Parathyroid adenoma (tissue), 2 donors: ENCODE data around the gene ACSBG1.

Source experiments
- H2AFZ ChIP-seq: fragments of 300-600 bp; sonication (generic); one replicate; pipeline ENCODE4 v1.7.0; 2017; ENCODE audit warnings: antibody characterized with exemption, mild to moderate bottlenecking
- H3K27ac ChIP-seq: fragments of 300-600 bp; sonication (generic); one replicate; pipeline ENCODE4 v1.7.0; 2017
- H3K27me3 ChIP-seq: fragments of 300-600 bp; sonication (generic); one replicate; pipeline ENCODE4 v1.7.0; 2017; ENCODE audit warnings: low read length; ENCODE audit not compliant: control insufficient read depth, insufficient read depth
- H3K36me3 ChIP-seq: fragments of 300-600 bp; sonication (generic); one replicate; pipeline ENCODE4 v1.7.0; 2017; ENCODE audit warnings: low read length; ENCODE audit not compliant: control insufficient read depth, insufficient read depth
- H3K4me1 ChIP-seq: fragments of 300-600 bp; sonication (generic); one replicate; pipeline ENCODE4 v1.7.0; 2017; ENCODE audit warnings: control low read depth
- H3K4me2 ChIP-seq: fragments of 300-600 bp; sonication (generic); one replicate; pipeline ENCODE4 v1.7.0; 2017; ENCODE audit warnings: low read length
- H3K4me3 ChIP-seq: fragments of 300-600 bp; sonication (generic); one replicate; pipeline ENCODE4 v1.7.0; 2017; ENCODE audit warnings: low read depth, low read length
- H3K79me2 ChIP-seq: fragments of 300-600 bp; sonication (generic); one replicate; pipeline ENCODE4 v1.7.0; 2017; ENCODE audit warnings: control low read depth
- H3K9ac ChIP-seq: fragments of 300-600 bp; sonication (generic); one replicate; pipeline ENCODE4 v1.7.0; 2017; ENCODE audit warnings: mild to moderate bottlenecking
- H3K9me3 ChIP-seq: fragments of 300-600 bp; sonication (generic); one replicate; pipeline ENCODE4 v1.7.0; 2017; ENCODE audit warnings: low read length; ENCODE audit not compliant: control insufficient read depth
- TF ChIP-seq, protein P1 (sequence below): fragments of 300-600 bp; sonication (generic); IDR thresholded peaks from one replicate; pipeline ENCODE4 v1.7.0; 2017; ENCODE audit warnings: antibody characterized with exemption, mild to moderate bottlenecking
- donor health status: primary hyperparathyroidism.

ACSBG1 gene

DNA sequence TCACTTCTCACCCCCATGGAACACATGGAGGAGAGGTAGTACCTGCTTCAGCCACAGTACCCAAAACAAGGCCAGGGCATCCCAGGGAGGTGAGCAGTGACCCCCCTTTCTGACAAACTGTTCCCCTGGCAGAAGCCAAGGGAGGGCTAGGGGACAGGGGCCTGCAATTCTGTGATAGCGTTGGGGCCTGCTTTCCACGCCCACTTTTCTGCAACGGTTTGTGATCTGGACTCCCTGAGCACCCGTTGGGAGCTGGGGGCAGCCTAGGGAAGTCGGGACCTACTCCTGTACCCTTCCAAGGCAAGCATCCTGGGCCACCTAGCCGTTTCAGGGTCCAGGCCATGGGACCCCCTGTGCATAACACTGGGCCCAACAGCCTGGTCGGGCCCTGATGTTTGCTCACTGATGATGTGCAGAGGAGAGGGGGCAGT, 29.0 kb upstream of the ACSBG1 start:
- Histone ChIP-seq H3K4me2 (no peak overlapping the region), H3K4me1 (peaks cover 2% of the 10 kb centered on the region), H3K27ac (no peak overlapping the region), H3K27me3 (no peaks in the 10 kb centered on the region), H2AFZ (no peak overlapping the region), H3K36me3 (no peaks in the 10 kb centered on the region), H3K4me3 (no peak overlapping the region), H3K9me3 (no peaks in the 10 kb centered on the region), H3K79me2 (no peaks in the 10 kb centered on the region), H3K9ac (no peak overlapping the region)
- TF ChIP-seq, protein P1, sequence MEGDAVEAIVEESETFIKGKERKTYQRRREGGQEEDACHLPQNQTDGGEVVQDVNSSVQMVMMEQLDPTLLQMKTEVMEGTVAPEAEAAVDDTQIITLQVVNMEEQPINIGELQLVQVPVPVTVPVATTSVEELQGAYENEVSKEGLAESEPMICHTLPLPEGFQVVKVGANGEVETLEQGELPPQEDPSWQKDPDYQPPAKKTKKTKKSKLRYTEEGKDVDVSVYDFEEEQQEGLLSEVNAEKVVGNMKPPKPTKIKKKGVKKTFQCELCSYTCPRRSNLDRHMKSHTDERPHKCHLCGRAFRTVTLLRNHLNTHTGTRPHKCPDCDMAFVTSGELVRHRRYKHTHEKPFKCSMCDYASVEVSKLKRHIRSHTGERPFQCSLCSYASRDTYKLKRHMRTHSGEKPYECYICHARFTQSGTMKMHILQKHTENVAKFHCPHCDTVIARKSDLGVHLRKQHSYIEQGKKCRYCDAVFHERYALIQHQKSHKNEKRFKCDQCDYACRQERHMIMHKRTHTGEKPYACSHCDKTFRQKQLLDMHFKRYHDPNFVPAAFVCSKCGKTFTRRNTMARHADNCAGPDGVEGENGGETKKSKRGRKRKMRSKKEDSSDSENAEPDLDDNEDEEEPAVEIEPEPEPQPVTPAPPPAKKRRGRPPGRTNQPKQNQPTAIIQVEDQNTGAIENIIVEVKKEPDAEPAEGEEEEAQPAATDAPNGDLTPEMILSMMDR = no peak

DNA sequence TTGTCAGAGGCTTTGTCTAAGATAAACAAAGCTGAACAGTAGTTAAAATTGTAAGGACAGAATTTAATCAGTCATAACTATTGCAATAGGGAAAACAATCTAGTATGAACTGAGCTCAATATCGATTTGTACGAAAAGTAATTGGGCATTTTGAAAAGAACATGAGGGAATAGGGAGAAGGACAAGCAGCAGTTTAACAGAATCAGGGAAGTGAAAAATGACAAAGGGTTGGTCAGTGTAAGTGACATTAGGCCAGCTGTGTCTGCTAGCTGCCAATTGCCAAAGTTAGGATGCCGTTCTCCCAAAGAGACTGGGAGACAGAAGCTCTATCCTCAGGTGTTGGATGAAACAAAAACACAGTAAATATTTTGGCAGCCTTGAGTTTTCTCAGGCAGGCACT, 26.7 kb upstream of the ACSBG1 start:
- Histone ChIP-seq H3K4me3 (no peak overlapping the region), H3K9me3 (no peaks in the 10 kb centered on the region), H3K4me1 (peaks cover 2% of the 10 kb centered on the region), H3K27me3 (no peaks in the 10 kb centered on the region), H3K4me2 (no peak overlapping the region), H3K27ac (no peak overlapping the region), H3K36me3 (no peaks in the 10 kb centered on the region), H2AFZ (no peak overlapping the region), H3K79me2 (no peaks in the 10 kb centered on the region), H3K9ac (no peak overlapping the region)
- TF ChIP-seq, protein P1 = no peak

DNA sequence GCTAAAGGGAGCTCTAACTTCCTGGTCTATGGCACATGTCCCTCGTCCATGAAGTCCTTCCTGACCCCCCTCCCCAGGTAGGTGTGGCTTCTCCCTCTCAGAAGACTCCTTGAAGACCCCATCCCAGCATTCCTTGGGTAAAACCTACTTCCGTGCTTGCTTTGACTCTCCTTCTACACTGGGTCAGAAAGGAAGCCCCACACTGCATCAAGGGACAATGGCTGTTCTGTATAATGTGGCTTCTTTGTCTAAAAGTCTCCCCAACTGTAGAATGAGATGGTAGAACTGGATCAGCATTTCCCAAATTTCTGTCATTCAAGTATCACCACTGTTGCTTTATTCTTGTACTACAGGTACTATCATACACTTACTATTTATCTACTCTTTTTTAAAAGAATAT, 26.1 kb upstream of the ACSBG1 start:
- TF ChIP-seq, protein P1 = no peak
- H3K9ac ChIP-seq = no peak overlapping the region
- H3K27me3 ChIP-seq = no peaks in the 10 kb centered on the region

DNA sequence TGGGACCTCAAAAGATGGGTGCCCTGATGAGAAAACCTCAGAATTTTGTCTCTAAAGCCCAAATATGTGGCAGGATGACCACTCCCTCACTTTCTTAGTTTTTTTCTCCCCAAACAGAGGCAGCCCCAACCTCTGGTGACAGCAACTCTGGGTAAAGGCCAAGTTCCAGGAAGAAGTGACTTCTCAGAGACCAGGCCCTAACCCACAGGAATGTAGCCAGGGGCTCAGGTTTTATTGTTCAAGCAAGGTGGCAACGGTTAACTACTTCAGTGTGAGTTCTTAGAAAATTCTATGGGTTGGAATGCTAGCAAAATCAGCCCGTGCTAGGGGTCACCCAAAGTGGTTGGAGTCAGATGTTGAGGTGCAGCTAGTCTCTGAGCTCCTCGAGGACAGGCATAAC, 24.9 kb upstream of the ACSBG1 start:
- Histone ChIP-seq H3K79me2 (no peaks in the 10 kb centered on the region), H3K27ac (no peak overlapping the region), H3K9ac (no peak overlapping the region), H3K36me3 (no peaks in the 10 kb centered on the region), H3K9me3 (no peaks in the 10 kb centered on the region), H3K4me1 (no peaks in the 10 kb centered on the region), H3K4me2 (no peak overlapping the region), H3K27me3 (no peaks in the 10 kb centered on the region), H3K4me3 (no peak overlapping the region), H2AFZ (no peak overlapping the region)
- TF ChIP-seq, protein P1 = no peak

More for the DNA sequence above, 26.1 kb upstream of the ACSBG1 start:
- Histone ChIP-seq H3K79me2 (no peaks in the 10 kb centered on the region), H3K36me3 (no peaks in the 10 kb centered on the region), H3K4me2 (no peak overlapping the region), H3K4me1 (no peaks in the 10 kb centered on the region), H2AFZ (no peak overlapping the region), H3K9me3 (no peaks in the 10 kb centered on the region), H3K4me3 (no peak overlapping the region), H3K27ac (no peak overlapping the region)

DNA sequence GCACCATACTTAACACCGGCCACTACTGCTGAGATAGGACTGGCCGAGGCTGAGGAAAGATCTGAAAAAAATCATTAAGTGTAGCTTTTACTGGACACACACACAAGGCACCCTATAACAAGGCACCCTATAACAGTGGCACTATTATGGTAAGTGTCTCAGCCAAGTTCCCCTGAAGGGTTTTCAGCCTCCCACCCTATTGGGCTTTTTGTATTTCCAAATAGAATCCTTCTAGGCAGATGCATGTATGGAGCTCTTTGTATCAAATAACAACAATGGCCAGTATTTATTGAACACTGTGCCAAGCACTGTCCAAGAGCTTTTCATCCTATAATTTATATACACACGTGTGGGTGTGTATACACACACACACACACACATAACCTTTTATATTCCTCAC, 23.3 kb upstream of the ACSBG1 start:
- Histone ChIP-seq H3K4me2 (no peak overlapping the region), H2AFZ (no peak overlapping the region), H3K4me1 (no peaks in the 10 kb centered on the region), H3K9ac (no peak overlapping the region), H3K27me3 (no peaks in the 10 kb centered on the region), H3K27ac (no peak overlapping the region), H3K79me2 (no peaks in the 10 kb centered on the region), H3K36me3 (no peaks in the 10 kb centered on the region), H3K9me3 (no peaks in the 10 kb centered on the region), H3K4me3 (no peak overlapping the region)
- TF ChIP-seq, protein P1 = no peak
